WERI-Rb-1 (cell line): ENCODE data around the gene CDKN1C.
A peak's percentile ranks its signal among the peaks of the same experiment; 100 is the strongest.

ENCODE experiments used
- DNase-seq: peaks from one replicate; pipeline ENCODE4 v3.0.0-alpha.2; 2020
- H3K27ac ChIP-seq: fragments of 250-450 bp; sonication (Bioruptor Pico); 2 replicates; pipeline ENCODE4 v1.5.1; 2020; ENCODE audit warnings: mild to moderate bottlenecking, moderate library complexity
- H3K27me3 ChIP-seq: fragments of 250-450 bp; sonication (Bioruptor Pico); 2 replicates; pipeline ENCODE4 v1.5.1; 2021; ENCODE audit warnings: mild to moderate bottlenecking, low read depth, moderate library complexity; ENCODE audit not compliant: insufficient read depth, severe bottlenecking
- H3K36me3 ChIP-seq: fragments of 250-450 bp; sonication (Bioruptor Pico); 2 replicates; pipeline ENCODE4 v1.5.1; 2020; ENCODE audit warnings: mild to moderate bottlenecking, moderate library complexity
- H3K4me3 ChIP-seq: 2 replicates; pipeline ENCODE4 v1.5.1; 2011; ENCODE audit warnings: low read depth, mild to moderate bottlenecking, control low read depth, low read length
- H3K9me3 ChIP-seq: fragments of 250-450 bp; sonication (Bioruptor Pico); 2 replicates; pipeline ENCODE4 v1.5.1; 2021; ENCODE audit warnings: mild to moderate bottlenecking, moderate library complexity; ENCODE audit not compliant: severe bottlenecking
- TF ChIP-seq, protein P1 (sequence below): IDR thresholded peaks from 2 replicates; pipeline ENCODE4 v1.5.1; 2011; ENCODE audit warnings: low read depth, mild to moderate bottlenecking, control low read depth, inconsistent platforms, low read length

The CDKN1C gene

GRCh38 chr11:2886191-2886894 is 768 bp upstream of the CDKN1C start:
- Histone ChIP-seq H3K9me3 (no peaks in the 10 kb centered on the region), H3K4me3 (peak overlapping the region; percentile 38), H3K27me3 (no peaks in the 10 kb centered on the region), H3K27ac (peak overlapping the region; percentile 68), H3K36me3 (peaks cover 5% of the 10 kb centered on the region)
- TF ChIP-seq, protein P1, sequence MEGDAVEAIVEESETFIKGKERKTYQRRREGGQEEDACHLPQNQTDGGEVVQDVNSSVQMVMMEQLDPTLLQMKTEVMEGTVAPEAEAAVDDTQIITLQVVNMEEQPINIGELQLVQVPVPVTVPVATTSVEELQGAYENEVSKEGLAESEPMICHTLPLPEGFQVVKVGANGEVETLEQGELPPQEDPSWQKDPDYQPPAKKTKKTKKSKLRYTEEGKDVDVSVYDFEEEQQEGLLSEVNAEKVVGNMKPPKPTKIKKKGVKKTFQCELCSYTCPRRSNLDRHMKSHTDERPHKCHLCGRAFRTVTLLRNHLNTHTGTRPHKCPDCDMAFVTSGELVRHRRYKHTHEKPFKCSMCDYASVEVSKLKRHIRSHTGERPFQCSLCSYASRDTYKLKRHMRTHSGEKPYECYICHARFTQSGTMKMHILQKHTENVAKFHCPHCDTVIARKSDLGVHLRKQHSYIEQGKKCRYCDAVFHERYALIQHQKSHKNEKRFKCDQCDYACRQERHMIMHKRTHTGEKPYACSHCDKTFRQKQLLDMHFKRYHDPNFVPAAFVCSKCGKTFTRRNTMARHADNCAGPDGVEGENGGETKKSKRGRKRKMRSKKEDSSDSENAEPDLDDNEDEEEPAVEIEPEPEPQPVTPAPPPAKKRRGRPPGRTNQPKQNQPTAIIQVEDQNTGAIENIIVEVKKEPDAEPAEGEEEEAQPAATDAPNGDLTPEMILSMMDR = peak; percentile 66
- DNase-seq = peak; percentile 74

DNA sequence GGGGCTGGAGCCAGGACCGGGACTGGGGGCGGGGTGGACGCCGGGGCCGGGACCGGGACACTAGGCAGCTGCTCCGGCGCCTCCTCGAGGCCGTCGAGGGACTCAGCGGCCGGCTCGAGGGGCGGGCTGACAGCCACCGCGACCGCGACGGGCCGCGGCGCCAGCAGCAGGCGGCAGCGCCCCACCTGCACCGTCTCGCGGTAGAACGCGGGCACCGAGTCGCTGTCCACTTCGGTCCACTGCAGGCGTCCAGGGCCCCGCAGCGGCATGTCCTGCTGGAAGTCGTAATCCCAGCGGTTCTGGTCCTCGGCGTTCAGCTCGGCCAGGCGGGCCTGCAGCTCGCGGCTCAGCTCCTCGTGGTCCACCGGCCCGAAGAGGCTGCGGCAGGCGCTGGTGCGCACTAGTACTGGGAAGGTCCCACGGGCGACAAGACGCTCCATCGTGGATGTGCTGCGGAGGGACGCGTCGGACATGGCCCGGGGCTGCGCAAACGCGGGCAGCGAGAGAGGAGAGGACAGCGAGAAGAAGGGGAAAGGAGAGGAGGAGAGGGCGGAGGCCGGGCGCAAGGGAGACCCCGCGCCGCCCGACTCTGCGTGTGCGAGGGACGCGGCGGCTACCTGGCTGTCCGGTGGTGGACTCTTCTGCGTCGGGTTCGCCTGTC is 428 bp downstream of the CDKN1C start:
- H3K9me3 ChIP-seq = no peaks in the 10 kb centered on the region
- TF ChIP-seq, protein P1 = peak; percentile 62
- no peaks in the 10 kb centered on the region for H3K27me3 ChIP-seq
- peak; percentile 66 for DNase-seq
- peak overlapping the region; percentile 65 for H3K4me3 ChIP-seq
- H3K36me3 ChIP-seq = peaks cover 5% of the 10 kb centered on the region
- H3K27ac ChIP-seq = peak overlapping the region; percentile 46

DNA sequence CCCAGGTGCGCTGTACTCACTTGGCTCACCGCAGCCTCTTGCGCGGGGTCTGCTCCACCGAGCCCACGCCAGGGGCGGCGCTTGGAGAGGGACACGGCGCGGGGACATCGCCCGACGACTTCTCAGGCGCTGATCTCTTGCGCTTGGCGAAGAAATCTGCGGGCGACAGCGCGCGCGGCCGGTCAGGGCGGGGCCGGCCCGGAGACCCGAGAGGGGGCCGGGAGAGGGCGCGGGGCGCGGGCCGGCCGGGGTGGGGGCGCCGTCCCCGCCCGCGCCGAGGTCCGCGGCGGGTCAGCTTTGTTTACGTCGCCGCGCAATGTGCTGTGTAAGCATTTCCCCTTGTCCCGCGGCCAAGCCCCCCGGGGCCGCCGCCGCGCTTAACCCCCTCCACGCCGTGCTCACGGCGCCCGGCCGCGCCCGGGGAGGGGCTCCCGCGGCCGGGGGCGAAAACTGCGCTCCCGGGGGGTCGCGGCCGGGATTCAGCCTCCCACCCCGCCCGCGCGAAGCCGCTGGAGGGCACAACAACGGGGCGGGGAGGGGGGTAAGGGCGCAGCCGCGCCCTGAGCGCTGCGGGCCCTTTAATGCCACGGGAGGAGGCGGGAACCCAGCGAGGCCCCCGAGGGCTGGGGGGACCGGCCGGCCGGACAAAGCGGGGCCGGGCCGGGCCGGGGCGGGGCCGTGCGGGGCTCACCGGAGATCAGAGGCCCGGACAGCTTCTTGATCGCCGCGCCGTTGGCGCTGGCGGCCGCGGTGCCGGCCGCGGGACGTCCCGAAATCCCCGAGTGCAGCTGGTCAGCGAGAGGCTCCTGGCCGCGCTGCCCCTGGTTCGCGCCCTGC is 1.4 kb downstream of the CDKN1C start:
- TF ChIP-seq, protein P1 = no peak
- peak overlapping the region; percentile 58 for H3K4me3 ChIP-seq
- H3K27ac ChIP-seq = peak overlapping the region; percentile 67; the same call in 1 of the 2 replicates
- peak; percentile 47 for DNase-seq
- H3K9me3 ChIP-seq = no peaks in the 10 kb centered on the region
- H3K27me3 ChIP-seq = no peaks in the 10 kb centered on the region
- H3K36me3 ChIP-seq = peaks cover 5% of the 10 kb centered on the region

DNA sequence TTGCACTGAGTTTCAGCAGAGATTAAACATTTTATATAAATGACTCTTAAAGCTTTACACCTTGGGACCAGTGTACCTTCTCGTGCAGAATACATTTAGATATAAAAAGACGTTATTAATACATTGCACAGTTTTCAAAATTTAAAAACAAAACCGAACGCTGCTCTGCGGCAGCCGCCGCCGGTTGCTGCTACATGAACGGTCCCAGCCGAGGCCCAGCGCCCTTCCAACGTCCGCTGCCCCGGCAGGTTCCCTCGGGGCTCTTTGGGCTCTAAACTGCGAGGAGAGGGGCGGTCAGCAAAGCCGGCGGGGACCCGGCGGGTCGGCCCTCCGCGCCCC is 2.0 kb downstream of the CDKN1C start:
- no peaks in the 10 kb centered on the region for H3K27me3 ChIP-seq
- peaks cover 5% of the 10 kb centered on the region for H3K36me3 ChIP-seq
- H3K9me3 ChIP-seq = no peaks in the 10 kb centered on the region
- no peak for DNase-seq
- H3K4me3 ChIP-seq = peak overlapping the region; percentile 58
- H3K27ac ChIP-seq = no peak overlapping the region
- TF ChIP-seq, protein P1 = no peak

DNA sequence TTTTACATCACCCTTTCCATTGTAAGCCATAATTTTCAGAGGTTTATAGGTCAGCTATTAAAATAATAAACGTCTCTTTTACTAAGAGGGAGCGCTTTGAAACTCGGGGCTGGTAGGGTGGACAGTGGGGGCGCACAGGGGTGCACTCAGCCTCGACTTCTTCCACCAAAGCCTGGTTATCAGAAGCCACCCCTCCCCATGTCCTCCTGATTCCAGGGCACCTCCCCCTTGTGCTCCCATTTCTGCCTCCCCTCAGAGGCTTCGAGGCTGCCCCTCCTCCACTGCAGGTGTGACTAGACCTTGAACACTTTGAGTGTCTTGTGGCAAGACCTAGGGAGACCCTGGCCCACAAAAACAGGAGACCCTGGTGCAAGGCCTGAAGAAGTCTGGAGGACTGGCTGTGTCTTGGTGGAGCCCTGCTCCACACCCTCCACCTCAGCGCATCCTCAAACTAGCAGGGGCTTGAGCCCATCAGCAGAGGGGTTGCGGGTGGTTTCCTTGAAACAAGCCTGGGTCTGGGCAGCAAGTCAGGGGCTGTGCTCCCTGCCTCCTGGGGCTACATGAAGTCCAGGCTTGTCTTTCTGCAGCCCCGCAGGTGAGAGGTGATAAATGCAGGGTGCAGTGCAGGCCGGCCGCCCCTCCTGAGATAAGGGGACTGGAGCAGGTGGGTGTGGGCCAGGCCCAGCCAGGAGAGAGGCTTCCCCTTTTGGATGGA is 3.0 kb downstream of the CDKN1C start:
- Histone ChIP-seq H3K27ac (no peak overlapping the region), H3K27me3 (no peaks in the 10 kb centered on the region), H3K4me3 (no peak overlapping the region), H3K36me3 (peaks cover 5% of the 10 kb centered on the region), H3K9me3 (no peaks in the 10 kb centered on the region)
- TF ChIP-seq, protein P1 = 0 out of 2 replicates have a peak, but pooled peaks have one; percentile 6
- DNase-seq = peak; percentile 27
